Hepatocyte (in vitro differentiated cells): ENCODE measurements around the gene SH3TC1. TPM values are rescaled to one million over a fixed set of nuclear protein-coding genes. Genes with fewer than 3 reads are reported as not detected.

Experiments
- DNase-seq: peaks from one replicate; pipeline ENCODE4 v3.0.0-alpha.2; 2016; ENCODE audit warnings: low spot score
- H2AFZ ChIP-seq: fragments of 200-600 bp; sonication (generic); 2 replicates; pipeline ENCODE4 v1.6.0; 2016; ENCODE audit warnings: antibody characterized with exemption, mild to moderate bottlenecking
- H3K27ac ChIP-seq: fragments of 200-600 bp; sonication (generic); 2 replicates; pipeline ENCODE4 v1.5.1; 2016; ENCODE audit warnings: mild to moderate bottlenecking
- H3K27me3 ChIP-seq: fragments of 200-600 bp; sonication (generic); 2 replicates; pipeline ENCODE4 v1.6.1; 2016
- H3K36me3 ChIP-seq: fragments of 200-600 bp; sonication (generic); replicated peaks from 2 replicates; pipeline ENCODE4 v1.5.1; 2016; ENCODE audit warnings: low read depth; ENCODE audit not compliant: insufficient read depth
- H3K4me1 ChIP-seq: fragments of 200-600 bp; sonication (generic); 2 replicates; pipeline ENCODE4 v1.5.1; 2016; ENCODE audit warnings: mild to moderate bottlenecking, moderate library complexity; ENCODE audit not compliant: insufficient read depth
- H3K4me2 ChIP-seq: fragments of 200-600 bp; sonication (generic); 2 replicates; pipeline ENCODE4 v1.6.0; 2016
- H3K4me3 ChIP-seq: fragments of 200-600 bp; sonication (generic); 2 replicates; pipeline ENCODE4 v1.5.1; 2016; ENCODE audit warnings: mild to moderate bottlenecking
- H3K79me2 ChIP-seq: fragments of 200-600 bp; sonication (generic); 2 replicates; pipeline ENCODE4 v1.6.0; 2017; ENCODE audit warnings: mild to moderate bottlenecking
- H3K9me2 ChIP-seq: fragments of 200-600 bp; sonication (generic); replicated peaks from 2 replicates; pipeline ENCODE4 v1.6.0; 2017; ENCODE audit warnings: mild to moderate bottlenecking; ENCODE audit not compliant: insufficient read depth
- H3K9me3 ChIP-seq: fragments of 200-600 bp; sonication (generic); 2 replicates; pipeline ENCODE4 v1.5.1; 2016; ENCODE audit warnings: low read depth, mild to moderate bottlenecking
- H4K20me1 ChIP-seq: fragments of 200-600 bp; sonication (generic); 2 replicates; pipeline ENCODE4 v1.6.0; 2016; ENCODE audit warnings: mild to moderate bottlenecking; ENCODE audit not compliant: insufficient read depth, poor library complexity, severe bottlenecking
- EZH2 ChIP-seq: fragments of 200-600 bp; sonication (generic); IDR thresholded peaks from 2 replicates; pipeline ENCODE4 v1.6.1; 2016; ENCODE audit warnings: antibody characterized with exemption, mild to moderate bottlenecking, borderline replicate concordance
- EZH2phosphoT487 ChIP-seq: fragments of 200-600 bp; sonication (generic); IDR thresholded peaks from one replicate; pipeline ENCODE4 v1.6.1; 2018; ENCODE audit warnings: antibody characterized with exemption, mild to moderate bottlenecking, low read depth, moderate library complexity; ENCODE audit not compliant: unreplicated experiment, severe bottlenecking
- whole genome bisulfite sequencing: methylation state at CpG from one replicate; pipeline ENCODE4 v1.1.6; 2016; ENCODE audit warnings: low lambda C conversion rate; ENCODE audit errors: missing lambda C conversion rate; 5-methylcytosine and 5-hydroxymethylcytosine counted together
- polyA plus RNA-seq: library from polyadenylated mRNA; unstranded; fragments of >200 nt; fragmentation: Nextera tagmentation; extraction: Ambion mirVana; gene quantifications from 2 replicates; pipeline ENCODE4 v1.2.1, GENCODE V29; 2016
- total RNA-seq: library from RNA; depleted of rRNA; stranded (reverse); fragments of >200 nt; gene quantifications from 2 replicates; pipeline ENCODE4 v1.2.3, GENCODE V29; 2014
- TF ChIP-seq, protein P1 (sequence below): fragments of 200-600 bp; sonication (generic); IDR thresholded peaks from 2 replicates; pipeline ENCODE4 v1.5.1; 2016; ENCODE audit warnings: antibody characterized with exemption, mild to moderate bottlenecking; ENCODE audit not compliant: poor library complexity

The SH3TC1 gene
- total and polyA plus RNA-seq, 2 experiments from 2014 or later, result 30.3 to 35.4 TPM

DNA sequence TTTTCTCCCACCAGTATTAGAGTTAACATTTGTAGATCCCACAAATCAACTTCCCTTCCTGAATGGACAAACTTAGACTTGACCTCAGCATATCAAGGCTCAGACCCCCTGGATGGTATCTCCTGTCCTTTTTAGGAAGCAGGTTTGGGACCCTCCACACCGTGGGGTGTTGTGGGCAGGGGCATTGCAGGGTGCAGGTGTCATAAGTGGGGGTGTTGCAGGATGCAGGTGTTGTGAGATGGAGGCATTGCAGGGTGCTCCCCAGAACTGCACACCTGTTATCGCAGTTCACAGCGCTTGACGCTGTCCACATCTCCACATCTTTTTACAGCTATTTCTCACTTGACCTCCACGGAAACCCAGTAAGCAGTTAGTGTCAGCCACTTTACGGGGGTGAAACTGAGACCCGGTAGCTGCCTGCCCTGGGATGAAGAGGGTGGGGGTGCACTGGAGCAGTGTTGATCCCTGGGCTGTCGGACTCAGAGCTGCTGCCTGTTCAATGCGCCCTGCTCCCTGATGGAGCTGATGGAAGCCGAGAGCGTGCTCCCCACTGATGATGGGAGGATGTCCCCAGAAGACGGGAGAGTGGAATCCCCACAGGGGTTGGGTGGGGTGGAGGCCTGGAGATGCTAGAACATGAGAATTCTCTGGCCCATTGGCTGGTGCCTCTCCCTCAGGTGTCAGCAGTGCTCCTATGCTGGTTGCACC is 25.3 kb downstream of the SH3TC1 start:
- Histone ChIP-seq H3K4me2 (no peak overlapping the region), H3K79me2 (no peaks in the 10 kb centered on the region), H3K27me3 (no peaks in the 10 kb centered on the region), H3K4me1 (peaks cover 19% of the 10 kb centered on the region), H2AFZ (no peak overlapping the region), H3K27ac (no peak overlapping the region), H3K9me3 (no peaks in the 10 kb centered on the region), H4K20me1 (no peaks in the 10 kb centered on the region), H3K36me3 (no peaks in the 10 kb centered on the region), H3K9me2 (no peaks in the 10 kb centered on the region), H3K4me3 (no peak overlapping the region)
- TF ChIP-seq EZH2phosphoT487, result no peak
- TF ChIP-seq, protein P1, sequence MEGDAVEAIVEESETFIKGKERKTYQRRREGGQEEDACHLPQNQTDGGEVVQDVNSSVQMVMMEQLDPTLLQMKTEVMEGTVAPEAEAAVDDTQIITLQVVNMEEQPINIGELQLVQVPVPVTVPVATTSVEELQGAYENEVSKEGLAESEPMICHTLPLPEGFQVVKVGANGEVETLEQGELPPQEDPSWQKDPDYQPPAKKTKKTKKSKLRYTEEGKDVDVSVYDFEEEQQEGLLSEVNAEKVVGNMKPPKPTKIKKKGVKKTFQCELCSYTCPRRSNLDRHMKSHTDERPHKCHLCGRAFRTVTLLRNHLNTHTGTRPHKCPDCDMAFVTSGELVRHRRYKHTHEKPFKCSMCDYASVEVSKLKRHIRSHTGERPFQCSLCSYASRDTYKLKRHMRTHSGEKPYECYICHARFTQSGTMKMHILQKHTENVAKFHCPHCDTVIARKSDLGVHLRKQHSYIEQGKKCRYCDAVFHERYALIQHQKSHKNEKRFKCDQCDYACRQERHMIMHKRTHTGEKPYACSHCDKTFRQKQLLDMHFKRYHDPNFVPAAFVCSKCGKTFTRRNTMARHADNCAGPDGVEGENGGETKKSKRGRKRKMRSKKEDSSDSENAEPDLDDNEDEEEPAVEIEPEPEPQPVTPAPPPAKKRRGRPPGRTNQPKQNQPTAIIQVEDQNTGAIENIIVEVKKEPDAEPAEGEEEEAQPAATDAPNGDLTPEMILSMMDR, result no peak
- TF ChIP-seq EZH2, result no peak
- DNase-seq, result no peak
- WGBS, result 89% methylated on average over 12 of the region's 12 CpGs

DNA sequence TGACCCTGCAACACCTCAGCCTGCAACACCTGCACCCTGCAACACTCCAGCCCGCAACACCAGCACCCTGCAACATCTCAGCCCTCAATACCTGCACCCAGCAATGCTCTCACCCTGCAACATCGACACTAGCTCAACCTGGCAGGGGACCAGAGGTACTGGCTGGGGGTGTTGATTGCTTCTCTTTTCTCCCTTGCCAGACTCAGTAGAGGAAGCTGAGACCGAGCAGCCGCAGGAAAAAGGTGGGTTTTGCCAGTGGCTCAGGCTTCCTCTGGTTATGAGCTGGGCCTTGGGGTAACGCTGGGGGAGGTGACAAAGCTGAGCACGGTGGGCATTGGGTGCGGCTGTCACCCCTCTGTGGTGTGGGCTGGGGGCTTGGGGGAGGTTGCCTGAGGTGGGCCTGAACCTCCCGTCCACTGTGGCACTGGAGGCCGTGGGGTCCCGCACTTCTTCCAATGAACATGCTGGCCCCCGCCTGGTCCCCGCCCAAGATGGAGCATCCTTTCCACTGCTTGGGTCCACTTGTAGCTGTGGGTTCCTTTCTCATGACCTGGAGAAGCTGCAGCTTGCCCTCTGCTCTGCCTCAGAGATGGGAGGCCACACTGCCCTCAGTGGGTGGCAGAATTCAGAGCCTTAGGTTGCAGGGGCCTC is 26.0 kb downstream of the SH3TC1 start:
- H3K79me2 ChIP-seq, result no peaks in the 10 kb centered on the region
- no peaks in the 10 kb centered on the region for H3K36me3 ChIP-seq
- no peak overlapping the region for H3K4me3 ChIP-seq
- DNase-seq, result no peak
- H3K27ac ChIP-seq, result peak overlapping the region; percentile 69
- no peak overlapping the region for H2AFZ ChIP-seq
- WGBS, result 92% methylated on average over 12 of the region's 12 CpGs
- H3K9me3 ChIP-seq, result no peaks in the 10 kb centered on the region
- H3K27me3 ChIP-seq, result no peaks in the 10 kb centered on the region
- no peaks in the 10 kb centered on the region for H3K9me2 ChIP-seq
- H3K4me2 ChIP-seq, result no peak overlapping the region
- peaks cover 19% of the 10 kb centered on the region for H3K4me1 ChIP-seq
- H4K20me1 ChIP-seq, result no peaks in the 10 kb centered on the region
- TF ChIP-seq EZH2, result no peak
- TF ChIP-seq, protein P1, result no peak
- TF ChIP-seq EZH2phosphoT487, result no peak

DNA sequence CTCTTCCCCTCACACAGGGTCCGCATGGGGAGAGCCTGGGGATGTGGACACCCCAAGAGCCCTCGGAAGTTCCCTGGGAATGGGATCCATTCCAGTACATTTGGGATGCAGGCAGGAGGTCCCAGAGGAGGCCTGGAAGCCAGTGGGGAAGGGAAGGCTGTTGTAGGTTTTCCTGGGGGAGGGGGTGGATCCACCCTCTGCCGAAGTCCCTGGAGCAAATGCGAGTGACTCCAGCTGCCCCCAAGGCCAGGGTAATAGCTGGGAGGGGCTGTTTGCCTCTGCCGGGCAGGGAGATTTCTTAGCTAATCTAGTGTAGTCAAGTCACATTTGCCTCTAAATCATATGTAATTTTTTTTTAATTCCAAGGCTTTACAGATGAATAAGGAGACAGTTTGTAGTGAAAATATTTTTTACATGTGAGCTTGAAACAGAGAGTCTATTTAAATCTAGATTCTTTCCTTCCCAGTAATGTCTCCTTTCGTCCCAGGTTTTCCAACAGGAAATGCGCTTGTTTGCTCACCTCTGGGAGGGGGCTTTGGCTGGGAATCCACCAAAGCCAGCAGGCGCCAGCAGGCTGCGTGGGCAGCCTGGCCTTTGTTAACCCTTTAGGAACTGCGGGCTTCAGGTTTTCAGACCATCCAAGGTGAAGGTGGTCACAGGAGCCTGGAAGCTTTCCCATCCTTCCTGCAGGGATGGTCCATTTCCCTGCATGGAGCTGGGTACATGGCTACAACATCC is 26.8 kb downstream of the SH3TC1 start:
- DNase-seq, result no peak
- Histone ChIP-seq H3K4me3 (no peak overlapping the region), H3K27ac (peak overlapping the region; percentile 69), H3K4me1 (peaks cover 19% of the 10 kb centered on the region), H3K79me2 (no peaks in the 10 kb centered on the region), H3K36me3 (no peaks in the 10 kb centered on the region), H3K9me3 (no peaks in the 10 kb centered on the region), H4K20me1 (no peaks in the 10 kb centered on the region), H3K4me2 (no peak overlapping the region), H3K9me2 (no peaks in the 10 kb centered on the region), H3K27me3 (no peaks in the 10 kb centered on the region), H2AFZ (no peak overlapping the region)
- no peak for TF ChIP-seq EZH2phosphoT487
- TF ChIP-seq, protein P1, result no peak
- TF ChIP-seq EZH2, result no peak
- WGBS, result 31% methylated on average over 10 of the region's 10 CpGs
